ENCODE results near the gene PCNX1. TPM values are rescaled to one million over a fixed set of nuclear protein-coding genes. Genes with fewer than 3 reads are reported as not detected.

The PCNX1 gene
- total RNA-seq, 1 donor from 2014 or later = 77.2 TPM

DNA sequence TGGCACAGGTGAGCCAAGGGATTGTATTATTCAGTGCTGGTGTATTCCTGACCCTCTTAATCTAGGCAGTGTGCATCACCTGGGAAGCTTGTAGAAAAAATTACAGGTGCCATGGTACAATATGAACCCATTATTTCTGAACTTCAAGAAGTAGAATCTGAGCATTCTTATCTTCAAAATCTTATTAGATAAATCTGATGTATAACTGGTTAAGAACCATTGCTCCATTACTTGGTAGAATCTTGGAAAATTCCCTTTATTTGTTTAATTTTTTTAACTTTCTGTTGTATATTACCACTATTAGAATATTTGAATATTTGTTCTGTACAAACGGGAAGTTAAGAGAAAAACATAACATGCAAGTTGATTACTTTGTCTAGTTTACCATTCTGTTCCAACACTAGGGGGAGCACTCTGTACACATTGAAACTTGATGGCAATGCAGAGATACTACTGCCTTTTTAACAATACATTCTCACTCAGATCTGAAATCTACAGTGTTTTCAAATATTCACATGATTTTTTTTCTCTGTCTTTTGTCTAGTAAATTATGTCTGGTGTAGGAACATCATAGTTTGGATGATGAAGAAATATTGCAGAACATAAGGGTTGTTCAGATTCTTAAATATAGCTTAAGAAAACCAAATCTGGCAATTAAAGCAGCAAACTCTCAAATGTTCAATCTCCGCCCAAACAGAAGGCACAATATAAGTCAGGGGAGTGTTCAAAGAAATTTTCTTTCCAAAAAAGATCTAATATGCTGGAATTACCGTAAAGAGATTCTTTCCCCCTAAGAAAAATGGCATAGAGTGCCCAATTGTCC lies 196.6 kb downstream of the PCNX1 start:
- H3K27me3 Mint-ChIP-seq (ENCODE audit: low read depth) = no peaks in the 10 kb centered on the region
- H3K27ac Mint-ChIP-seq = no peak overlapping the region
- no peak for DNase-seq (ENCODE audit: low spot score in 2 of 2, unreplicated experiment in 2 of 2)
- no peaks in the 10 kb centered on the region for H3K4me1 Mint-ChIP-seq
- H3K4me3 Mint-ChIP-seq = no peak overlapping the region
- H3K9me3 Mint-ChIP-seq = peaks cover 7% of the 10 kb centered on the region
- H3K36me3 Mint-ChIP-seq = peaks cover 33% of the 10 kb centered on the region
- TF ChIP-seq, protein P1, sequence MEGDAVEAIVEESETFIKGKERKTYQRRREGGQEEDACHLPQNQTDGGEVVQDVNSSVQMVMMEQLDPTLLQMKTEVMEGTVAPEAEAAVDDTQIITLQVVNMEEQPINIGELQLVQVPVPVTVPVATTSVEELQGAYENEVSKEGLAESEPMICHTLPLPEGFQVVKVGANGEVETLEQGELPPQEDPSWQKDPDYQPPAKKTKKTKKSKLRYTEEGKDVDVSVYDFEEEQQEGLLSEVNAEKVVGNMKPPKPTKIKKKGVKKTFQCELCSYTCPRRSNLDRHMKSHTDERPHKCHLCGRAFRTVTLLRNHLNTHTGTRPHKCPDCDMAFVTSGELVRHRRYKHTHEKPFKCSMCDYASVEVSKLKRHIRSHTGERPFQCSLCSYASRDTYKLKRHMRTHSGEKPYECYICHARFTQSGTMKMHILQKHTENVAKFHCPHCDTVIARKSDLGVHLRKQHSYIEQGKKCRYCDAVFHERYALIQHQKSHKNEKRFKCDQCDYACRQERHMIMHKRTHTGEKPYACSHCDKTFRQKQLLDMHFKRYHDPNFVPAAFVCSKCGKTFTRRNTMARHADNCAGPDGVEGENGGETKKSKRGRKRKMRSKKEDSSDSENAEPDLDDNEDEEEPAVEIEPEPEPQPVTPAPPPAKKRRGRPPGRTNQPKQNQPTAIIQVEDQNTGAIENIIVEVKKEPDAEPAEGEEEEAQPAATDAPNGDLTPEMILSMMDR (IDR thresholded peaks at IDR 0.05; ENCODE audit: unreplicated experiment) = peak; percentile 81

DNA sequence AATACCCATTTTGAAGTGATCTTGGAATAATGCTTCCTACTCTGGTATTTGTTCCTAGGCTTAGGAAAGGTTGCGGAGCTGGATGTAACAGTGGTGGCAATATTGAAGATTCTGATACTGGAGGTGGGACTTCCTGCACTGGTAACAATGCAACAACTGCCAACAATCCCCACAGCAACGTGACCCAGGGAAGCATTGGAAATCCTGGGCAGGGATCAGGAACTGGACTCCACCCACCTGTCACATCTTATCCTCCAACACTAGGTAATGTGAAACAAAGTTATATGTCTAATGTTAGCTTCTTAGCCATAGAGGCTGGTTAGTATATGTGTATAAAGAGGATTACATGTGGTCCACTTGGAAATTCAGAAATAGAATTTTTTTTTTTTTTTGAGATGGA lies 197.9 kb downstream of the PCNX1 start:
- Mint-ChIP-seq H3K36me3 (peaks cover 34% of the 10 kb centered on the region), H3K9me3 (no peaks in the 10 kb centered on the region), H3K27me3 (ENCODE audit: low read depth) (no peaks in the 10 kb centered on the region), H3K4me1 (no peaks in the 10 kb centered on the region), H3K4me3 (no peak overlapping the region), H3K27ac (no peak overlapping the region)
- TF ChIP-seq, protein P1 (IDR thresholded peaks at IDR 0.05; ENCODE audit: unreplicated experiment) = no peak
- DNase-seq (ENCODE audit: low spot score in 2 of 2, unreplicated experiment in 2 of 2) = no peak

DNA sequence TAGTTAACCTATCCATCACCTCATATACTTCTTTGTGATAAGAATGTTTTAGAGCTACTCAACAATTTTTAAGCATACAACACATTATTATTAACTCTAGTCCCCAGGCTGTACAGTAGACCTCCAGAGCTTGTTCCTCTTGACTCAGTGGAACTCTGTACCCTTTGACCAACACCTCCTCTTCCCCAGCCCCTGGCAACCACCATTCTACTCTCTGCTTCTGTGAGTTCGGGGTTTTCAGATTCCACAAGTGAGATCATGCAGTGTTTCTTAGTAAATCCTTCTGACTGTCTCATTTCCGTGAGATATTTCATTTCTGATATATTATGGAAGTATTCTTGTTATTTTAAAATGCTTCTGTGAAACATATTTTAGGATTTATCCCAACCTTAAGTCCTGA lies 200.7 kb downstream of the PCNX1 start:
- no peak for DNase-seq (ENCODE audit: low spot score in 2 of 2, unreplicated experiment in 2 of 2)
- Mint-ChIP-seq H3K4me1 (no peaks in the 10 kb centered on the region), H3K9me3 (no peaks in the 10 kb centered on the region), H3K4me3 (no peak overlapping the region), H3K27me3 (ENCODE audit: low read depth) (no peaks in the 10 kb centered on the region), H3K36me3 (peaks cover 28% of the 10 kb centered on the region), H3K27ac (no peak overlapping the region)
- TF ChIP-seq, protein P1 (IDR thresholded peaks at IDR 0.05; ENCODE audit: unreplicated experiment) = no peak

DNA sequence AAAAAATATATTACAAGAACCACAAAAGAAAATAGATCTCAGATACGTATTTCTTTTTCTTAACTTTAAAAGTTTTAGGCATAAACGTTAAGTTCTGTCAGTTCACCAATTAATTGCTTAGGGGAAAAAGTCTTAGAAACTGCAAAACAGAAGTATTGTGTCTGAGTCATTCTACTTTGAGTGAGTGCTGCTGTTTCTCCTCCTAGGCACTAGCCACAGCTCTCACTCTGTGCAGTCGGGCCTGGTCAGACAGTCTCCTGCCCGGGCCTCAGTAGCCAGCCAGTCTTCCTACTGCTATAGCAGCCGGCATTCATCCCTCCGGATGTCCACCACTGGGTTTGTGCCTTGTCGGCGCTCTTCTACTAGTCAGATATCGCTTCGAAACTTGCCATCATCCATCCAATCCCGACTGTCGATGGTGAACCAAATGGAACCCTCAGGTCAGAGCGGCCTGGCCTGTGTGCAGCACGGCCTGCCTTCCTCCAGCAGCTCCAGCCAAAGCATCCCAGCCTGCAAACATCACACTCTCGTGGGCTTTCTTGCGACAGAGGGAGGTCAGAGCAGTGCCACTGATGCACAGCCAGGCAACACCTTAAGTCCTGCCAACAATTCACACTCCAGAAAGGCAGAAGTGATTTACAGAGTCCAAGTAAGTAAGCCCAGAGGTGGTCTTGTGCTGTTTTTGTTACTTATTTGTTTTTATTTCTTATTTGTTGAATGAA lies 201.3 kb downstream of the PCNX1 start:
- TF ChIP-seq, protein P1 (IDR thresholded peaks at IDR 0.05; ENCODE audit: unreplicated experiment) = no peak
- Mint-ChIP-seq H3K27ac (no peak overlapping the region), H3K27me3 (ENCODE audit: low read depth) (no peaks in the 10 kb centered on the region), H3K4me1 (no peaks in the 10 kb centered on the region), H3K36me3 (peaks cover 25% of the 10 kb centered on the region), H3K4me3 (no peak overlapping the region), H3K9me3 (no peaks in the 10 kb centered on the region)
- DNase-seq (ENCODE audit: low spot score in 2 of 2, unreplicated experiment in 2 of 2) = no peak

DNA sequence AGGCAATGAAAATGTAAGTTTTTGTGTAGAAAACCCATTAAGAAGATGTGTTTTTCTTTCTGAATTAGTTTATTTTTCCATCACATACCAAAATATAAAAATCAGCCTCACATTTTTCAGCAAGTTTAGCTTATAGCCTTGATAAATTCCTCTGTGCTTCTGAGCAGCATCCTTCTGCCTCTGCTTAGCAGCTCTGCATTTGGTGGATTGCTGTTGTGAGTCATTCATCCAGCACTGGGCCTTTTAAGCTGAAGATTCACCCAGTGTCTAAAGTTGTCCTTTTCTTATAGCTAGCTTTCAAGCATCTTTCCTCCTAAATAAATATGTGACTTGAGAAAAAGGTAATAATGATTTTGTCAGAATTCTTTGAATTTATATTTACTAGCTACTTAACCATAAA lies 206.1 kb downstream of the PCNX1 start:
- TF ChIP-seq, protein P1 (IDR thresholded peaks at IDR 0.05; ENCODE audit: unreplicated experiment) = no peak
- Mint-ChIP-seq H3K27ac (no peak overlapping the region), H3K36me3 (peaks cover 24% of the 10 kb centered on the region), H3K9me3 (no peaks in the 10 kb centered on the region), H3K4me1 (peaks cover 33% of the 10 kb centered on the region), H3K27me3 (ENCODE audit: low read depth) (no peaks in the 10 kb centered on the region), H3K4me3 (no peak overlapping the region)
- no peak for DNase-seq (ENCODE audit: low spot score in 2 of 2, unreplicated experiment in 2 of 2)

Measured in mesothelial cell of epicardium (in vitro differentiated cells).